H7 (cell line): ENCODE data around the gene NUP35. TPM values are rescaled to one million over a fixed set of nuclear protein-coding genes. Genes with fewer than 3 reads are reported as not detected.
"Not testable (repeated sequence)": the region's sequence is repeated elsewhere in the genome, so short reads cannot be mapped to it uniquely, and the experiment has no call there.

Experiments used
- DNase-seq: peaks from one replicate; pipeline ENCODE4 v3.0.0; 2012
- H3K27me3 ChIP-seq: 2 replicates; pipeline ENCODE4 v1.6.0; 2011; ENCODE audit warnings: mild to moderate bottlenecking, low read length; ENCODE audit not compliant: control insufficient read depth, insufficient read depth
- H3K36me3 ChIP-seq: replicated peaks from 2 replicates; pipeline ENCODE4 v1.5.1; 2011; ENCODE audit warnings: low read length; ENCODE audit not compliant: control insufficient read depth, insufficient read depth
- H3K4me3 ChIP-seq: 2 replicates; pipeline ENCODE4 v1.5.1; 2011; ENCODE audit warnings: low read depth, mild to moderate bottlenecking, control low read depth, low read length, moderate library complexity; ENCODE audit not compliant: insufficient read depth
- total RNA-seq: library from RNA; depleted of rRNA; stranded (reverse); fragments of >200 nt; shearing (Covaris generic); gene quantifications from 2 replicates; pipeline ENCODE4 v1.2.3, GENCODE V29; 2014

The NUP35 gene
- total RNA-seq, 1 experiment from 2014 or later = 33.4 TPM

DNA sequence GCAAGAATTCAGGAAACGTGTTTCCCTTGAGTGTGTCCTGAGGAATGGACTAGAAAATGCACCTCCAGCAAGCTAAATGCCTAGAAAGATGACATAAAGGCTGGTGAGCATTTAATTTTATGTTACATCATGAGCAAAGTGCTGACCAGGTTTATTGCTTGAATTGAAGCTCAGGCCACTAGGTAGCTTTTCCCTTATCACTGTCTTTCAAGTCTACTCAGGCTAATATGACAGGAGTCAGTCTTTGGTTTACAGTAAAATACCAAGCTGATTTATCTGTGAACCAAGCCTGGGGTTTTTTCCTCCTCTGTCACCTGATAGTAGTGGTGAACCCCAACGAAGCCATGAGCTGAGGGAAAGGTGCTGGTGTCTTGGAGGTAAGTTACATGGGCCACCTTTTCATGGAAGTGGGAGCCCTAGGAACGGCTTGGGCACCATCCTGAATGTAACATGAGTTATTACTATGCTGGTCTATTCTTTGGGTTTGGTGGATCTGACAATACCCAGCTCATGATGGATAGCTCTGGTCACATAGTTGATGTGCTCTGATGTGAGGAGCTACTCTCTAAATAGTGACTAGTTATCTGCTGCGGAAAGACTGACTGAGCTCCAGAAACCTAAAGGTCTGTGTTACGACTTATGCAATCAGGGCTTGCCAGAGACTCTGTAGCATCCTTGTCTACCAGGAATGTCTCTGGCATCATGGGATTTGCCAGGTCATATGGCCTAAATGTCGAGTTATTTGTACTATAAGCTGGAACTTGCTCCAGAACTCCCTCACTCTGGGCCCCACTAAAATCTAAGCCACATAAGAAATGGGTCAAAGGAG, 39.8 kb downstream of the NUP35 start:
- no peak for DNase-seq
- no peak overlapping the region for H3K4me3 ChIP-seq
- no peaks in the 10 kb centered on the region for H3K27me3 ChIP-seq
- peaks cover 7% of the 10 kb centered on the region for H3K36me3 ChIP-seq

GRCh38 chr2:183164650-183165015, 40.4 kb downstream of the NUP35 start:
- Histone ChIP-seq H3K27me3 (no peaks in the 10 kb centered on the region), H3K4me3 (no peak overlapping the region)
- no peak for DNase-seq

DNA sequence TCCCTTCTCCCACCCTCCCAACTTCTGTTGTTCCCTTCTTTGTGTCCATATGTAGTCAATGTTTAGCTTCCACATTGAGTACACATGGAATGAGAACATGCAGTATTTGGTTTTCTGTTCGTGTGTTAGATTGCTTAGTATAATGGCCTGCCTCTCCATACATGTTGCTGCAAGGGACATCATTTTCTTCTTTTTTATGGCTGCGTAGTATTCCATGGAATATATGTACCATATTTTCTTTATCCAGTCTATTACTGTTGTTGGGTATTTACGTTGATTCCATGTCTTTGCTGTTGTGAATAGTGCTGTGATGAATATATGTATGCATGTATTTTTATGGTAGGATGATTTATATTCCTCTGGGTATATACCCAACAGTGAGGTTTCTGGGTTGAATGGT, 42.0 kb downstream of the NUP35 start:
- H3K27me3 ChIP-seq = no peaks in the 10 kb centered on the region

More at GRCh38 chr2:183164650-183165015, 40.4 kb downstream of the NUP35 start:
- H3K36me3 ChIP-seq = peaks cover 7% of the 10 kb centered on the region

GRCh38 chr2:183166976-183167375, 42.7 kb downstream of the NUP35 start:
- DNase-seq, H3K4me3 ChIP-seq, H3K36me3 ChIP-seq, H3K27me3 ChIP-seq: not testable (repeated sequence)

More for the DNA sequence above, 42.0 kb downstream of the NUP35 start:
- no peak for DNase-seq
- H3K4me3 ChIP-seq = no peak overlapping the region
- peaks cover 4% of the 10 kb centered on the region for H3K36me3 ChIP-seq

DNA sequence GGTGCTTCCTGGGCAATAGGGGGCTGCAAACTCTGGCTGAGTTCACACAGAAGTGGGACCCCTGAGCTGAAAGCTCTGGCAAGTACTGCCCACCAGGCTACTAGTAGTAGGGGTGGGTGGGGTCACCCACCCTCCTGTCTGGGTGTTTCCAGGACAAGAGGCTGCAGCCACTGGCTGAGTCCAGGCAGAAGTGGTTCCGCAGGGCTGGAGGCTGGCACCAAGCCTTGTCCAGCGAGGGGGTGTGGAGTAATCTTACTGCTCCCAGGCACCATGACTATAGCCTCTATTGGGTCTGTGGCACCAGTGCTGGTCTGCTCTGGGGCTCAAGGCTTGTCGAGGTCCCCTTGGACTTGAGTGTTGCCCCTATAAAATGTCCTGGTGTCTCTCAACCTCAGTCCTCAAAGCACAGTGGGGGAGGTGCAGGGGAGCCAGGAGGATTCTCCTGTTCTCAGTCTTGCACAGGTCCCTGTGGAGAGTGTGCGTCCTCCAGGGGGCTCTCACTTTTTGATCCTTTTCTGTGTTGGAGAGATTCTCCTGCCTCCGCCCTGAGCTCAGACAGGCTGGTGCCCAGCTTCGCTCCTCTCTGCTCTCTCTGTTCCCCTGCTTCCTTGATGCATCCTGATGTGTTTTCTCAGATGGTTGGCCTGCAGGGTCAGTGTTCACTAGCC, 48.1 kb downstream of the NUP35 start:
- Histone ChIP-seq H3K36me3 (no peaks in the 10 kb centered on the region), H3K4me3 (no peak overlapping the region), H3K27me3 (no peaks in the 10 kb centered on the region)
- peak; percentile 31 for DNase-seq

GRCh38 chr2:183179156-183179555, 54.9 kb downstream of the NUP35 start:
- Histone ChIP-seq H3K36me3 (peaks cover 4% of the 10 kb centered on the region), H3K4me3 (no peak overlapping the region), H3K27me3 (no peaks in the 10 kb centered on the region)
- no peak for DNase-seq

GRCh38 chr2:183185534-183185933, 61.3 kb downstream of the NUP35 start:
- H3K27me3 ChIP-seq = no peaks in the 10 kb centered on the region
- no peak overlapping the region for H3K4me3 ChIP-seq
- DNase-seq = no peak
- H3K36me3 ChIP-seq = peaks cover 4% of the 10 kb centered on the region

DNA sequence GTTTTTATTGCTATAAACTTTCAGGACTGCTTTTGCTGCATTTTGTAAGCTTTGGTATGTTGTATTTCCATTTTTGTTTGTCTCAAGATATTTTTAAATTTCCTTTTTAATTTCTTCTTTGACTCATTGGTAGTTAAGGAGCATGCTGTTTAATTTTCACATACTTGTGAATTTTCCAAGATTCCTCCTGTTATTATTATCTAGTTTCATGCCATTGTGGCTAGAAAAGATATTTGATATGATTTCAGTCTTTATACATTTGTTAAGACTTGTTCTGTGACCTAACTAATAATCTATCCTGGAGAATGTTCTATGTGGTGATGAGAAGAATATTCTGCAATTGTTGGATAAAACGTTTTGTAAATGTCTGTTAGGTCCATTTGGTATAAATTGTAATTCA, 62.1 kb downstream of the NUP35 start:
- no peak for DNase-seq
- no peak overlapping the region for H3K4me3 ChIP-seq
- H3K27me3 ChIP-seq = no peaks in the 10 kb centered on the region
- H3K36me3 ChIP-seq = peaks cover 4% of the 10 kb centered on the region

DNA sequence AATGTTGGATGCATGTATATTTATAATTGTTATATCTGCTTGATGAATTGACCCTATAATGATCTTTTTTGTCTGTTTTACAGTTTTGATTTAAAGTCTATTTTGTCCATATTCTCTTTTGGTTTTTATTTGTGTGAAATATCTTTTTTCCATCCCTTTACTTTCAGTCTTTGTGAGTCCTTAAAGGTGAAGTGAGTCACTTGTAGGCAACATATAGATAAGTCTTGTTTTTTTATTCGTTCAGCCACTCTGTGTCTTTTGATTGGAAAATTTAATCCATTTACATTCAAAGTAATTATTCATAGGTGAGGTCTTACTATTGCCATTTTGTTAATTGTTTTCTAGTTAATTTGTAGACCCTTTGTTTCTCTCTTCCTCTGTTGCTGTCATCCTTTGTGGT, 62.5 kb downstream of the NUP35 start:
- H3K4me3 ChIP-seq = no peak overlapping the region
- DNase-seq = no peak
- H3K27me3 ChIP-seq = no peaks in the 10 kb centered on the region
- peaks cover 4% of the 10 kb centered on the region for H3K36me3 ChIP-seq

DNA sequence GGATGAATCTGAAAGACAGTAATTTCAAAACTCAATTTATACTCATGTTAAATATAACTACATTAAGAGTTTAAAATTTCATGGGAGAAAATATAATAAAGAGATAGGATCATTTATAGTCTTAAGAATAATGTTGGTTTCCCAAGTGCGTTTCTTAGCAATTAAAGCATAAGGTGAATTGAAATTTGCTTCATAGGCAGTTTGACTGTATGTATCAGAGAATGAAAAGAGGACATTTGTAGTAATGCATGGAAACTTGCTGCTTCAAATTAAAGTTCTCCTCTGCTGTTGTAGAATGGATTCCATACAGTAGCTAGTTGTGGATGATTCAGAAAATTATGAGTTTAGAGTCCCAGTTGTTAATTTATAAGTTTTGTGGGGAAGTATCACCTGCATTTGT, 68.1 kb downstream of the NUP35 start:
- no peak for DNase-seq
- peaks cover 1% of the 10 kb centered on the region; the same call in 1 of the 2 replicates for H3K36me3 ChIP-seq
- no peaks in the 10 kb centered on the region for H3K27me3 ChIP-seq
- no peak overlapping the region for H3K4me3 ChIP-seq

GRCh38 chr2:183193904-183194303, 69.7 kb downstream of the NUP35 start:
- no peak overlapping the region for H3K4me3 ChIP-seq
- no peak for DNase-seq
- peaks cover 1% of the 10 kb centered on the region; the same call in 1 of the 2 replicates for H3K36me3 ChIP-seq
- no peaks in the 10 kb centered on the region for H3K27me3 ChIP-seq

GRCh38 chr2:183195397-183195796, 71.2 kb downstream of the NUP35 start:
- peaks cover 1% of the 10 kb centered on the region; the same call in 1 of the 2 replicates for H3K36me3 ChIP-seq
- no peaks in the 10 kb centered on the region for H3K27me3 ChIP-seq
- no peak overlapping the region for H3K4me3 ChIP-seq
- DNase-seq = no peak

- Histone ChIP-seq H3K4me3 (no peak overlapping the region), H3K36me3 (peaks cover 1% of the 10 kb centered on the region; the same call in 1 of the 2 replicates), H3K27me3 (no peaks in the 10 kb centered on the region)
- DNase-seq = no peak
These were observed 71.8 kb downstream of the NUP35 start for GRCh38 chr2:183195998-183196409.

DNA sequence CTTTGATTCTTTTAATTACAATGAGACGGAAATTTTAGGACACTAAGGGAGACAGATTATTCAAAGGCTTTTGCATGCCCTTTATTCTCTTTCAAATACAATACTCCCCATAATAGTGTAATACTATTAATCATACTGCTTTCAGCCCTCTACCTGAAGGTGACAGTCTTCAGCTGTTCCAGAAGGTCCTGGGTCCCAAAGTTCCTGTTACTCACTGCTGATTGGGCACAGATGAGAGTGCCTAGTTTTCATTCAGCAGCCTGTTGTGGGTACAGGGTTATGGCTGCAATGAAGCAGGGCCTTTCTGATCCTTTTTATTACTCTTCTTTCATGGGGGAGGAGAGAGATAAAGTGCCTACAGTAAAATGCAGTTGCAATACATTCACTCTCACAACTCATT, 80.2 kb downstream of the NUP35 start:
- Histone ChIP-seq H3K4me3 (no peak overlapping the region), H3K36me3 (no peaks in the 10 kb centered on the region), H3K27me3 (no peaks in the 10 kb centered on the region)
- DNase-seq = no peak

DNA sequence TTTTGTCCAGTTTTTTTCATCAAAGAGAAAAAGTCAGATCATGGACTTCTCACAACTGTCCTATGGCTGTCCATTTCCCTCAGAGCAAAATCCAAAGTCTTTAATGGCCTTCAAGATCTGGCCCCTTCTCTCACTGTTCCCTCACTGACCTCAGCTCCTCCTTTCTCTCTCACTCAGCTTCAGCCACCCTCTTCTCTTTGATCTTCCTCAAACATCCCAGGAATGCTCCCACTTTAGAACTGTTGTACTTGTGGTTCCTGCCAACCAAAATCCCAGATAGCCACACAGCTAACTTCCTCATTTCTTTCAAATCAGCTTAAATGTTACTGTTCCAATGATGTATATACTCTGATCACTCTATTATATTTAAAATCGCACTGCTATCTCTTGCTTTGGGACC, 82.9 kb downstream of the NUP35 start:
- DNase-seq = no peak
- Histone ChIP-seq H3K36me3 (no peaks in the 10 kb centered on the region), H3K4me3 (no peak overlapping the region), H3K27me3 (no peaks in the 10 kb centered on the region)
